GM19438 (cell line): ENCODE data around the gene ISLR2.
"Not testable (repeated sequence)": the region's sequence is repeated elsewhere in the genome, so short reads cannot be mapped to it uniquely, and the experiment has no call there.

ENCODE experiments used
- ATAC-seq: cut with Tn5 transposase; IDR thresholded peaks from one replicate; pipeline ENCODE4 v1.9.1; 2021; ENCODE audit warnings: low read depth; ENCODE audit not compliant: unreplicated experiment

The ISLR2 gene

GRCh38 chr15:74130155-74130848 is at the start of gene ISLR2:
Gene ISLR2 (plus strand): TSS chr15:74130586. CDS start chr15:74132755, 2,169 bp downstream.
- no peak for ATAC-seq

- not testable (repeated sequence) for ATAC-seq
Measured at GRCh38 chr15:74082450-74082849, 47.9 kb upstream of the ISLR2 start, which contains the start of gene GOLGA6A. Gene GOLGA6A (minus strand): TSS chr15:74082550. CDS start chr15:74082509, 41 bp downstream.

- ATAC-seq, result not testable (repeated sequence)
Measured at GRCh38 chr15:74094567-74094966, 35.8 kb upstream of the ISLR2 start.

GRCh38 chr15:74095610-74096009 is 34.8 kb upstream of the ISLR2 start:
- ATAC-seq, result not testable (repeated sequence)

GRCh38 chr15:74096753-74097474 is 33.5 kb upstream of the ISLR2 start:
- ATAC-seq, result not testable (repeated sequence)

GRCh38 chr15:74099963-74100733 is 30.2 kb upstream of the ISLR2 start:
- ATAC-seq, result peak; percentile 94

GRCh38 chr15:74108111-74108510 is 22.3 kb upstream of the ISLR2 start:
- no peak for ATAC-seq

- not testable (repeated sequence) for ATAC-seq
Measured at GRCh38 chr15:74108611-74109010, 21.8 kb upstream of the ISLR2 start.

- no peak for ATAC-seq
Measured at GRCh38 chr15:74109713-74110112, 20.7 kb upstream of the ISLR2 start.

GRCh38 chr15:74120426-74120825 is 10.0 kb upstream of the ISLR2 start:
- ATAC-seq, result no peak

- no peak for ATAC-seq
Measured at GRCh38 chr15:74121039-74121438, 9.3 kb upstream of the ISLR2 start.

- ATAC-seq, result no peak
Measured at GRCh38 chr15:74121858-74122257, 8.5 kb upstream of the ISLR2 start.

GRCh38 chr15:74122403-74123130 is 7.8 kb upstream of the ISLR2 start:
- ATAC-seq, result no peak

- ATAC-seq, result no peak
Measured at GRCh38 chr15:74123131-74123429, 7.3 kb upstream of the ISLR2 start.

GRCh38 chr15:74123658-74124057 is 6.7 kb upstream of the ISLR2 start:
- ATAC-seq, result no peak

- ATAC-seq, result no peak
Measured at GRCh38 chr15:74124196-74124595, 6.2 kb upstream of the ISLR2 start.

- no peak for ATAC-seq
Measured at GRCh38 chr15:74124759-74125158, 5.6 kb upstream of the ISLR2 start.

- ATAC-seq, result peak; percentile 72
Measured at GRCh38 chr15:74127255-74127953, 3.0 kb upstream of the ISLR2 start.

- ATAC-seq, result no peak
Measured at GRCh38 chr15:74127954-74128784, 2.2 kb upstream of the ISLR2 start.
